H1 (cell line): ENCODE results near the gene KLF9. TPM values are rescaled to one million over a fixed set of nuclear protein-coding genes. Genes with fewer than 3 reads are reported as not detected.

ENCODE experiments used
- BRCA1 ChIP-seq: IDR thresholded peaks from 2 replicates; pipeline ENCODE4 v1.6.1; 2012; ENCODE audit warnings: low read depth, low read length, improper control_type of control experiment
- CTBP2 ChIP-seq: IDR thresholded peaks from 2 replicates; pipeline ENCODE4 v1.7.0; 2011; ENCODE audit warnings: borderline replicate concordance, mild to moderate bottlenecking, moderate library complexity, mixed read lengths, low read length; ENCODE audit not compliant: insufficient read depth, insufficient read length
- CTCF ChIP-seq, 3 experiments: IDR thresholded peaks; 1 replicate in 2 of 3; 2 replicates in 1 of 3; pipeline versions ENCODE4 v1.5.1 to v1.6.1; 2011; ENCODE audit warnings: low read length in 3 of 3, mild to moderate bottlenecking in 3 of 3, inconsistent platforms in 2 of 3, low read depth in 1 of 3, moderate library complexity in 1 of 3; ENCODE audit not compliant: insufficient read depth in 1 of 3; ENCODE audit errors: control extremely low read depth in 1 of 3
- E2F6 ChIP-seq: IDR thresholded peaks from 2 replicates; pipeline ENCODE4 v1.6.1; 2012; ENCODE audit warnings: inconsistent platforms
- GTF2F1 ChIP-seq: IDR thresholded peaks from 2 replicates; pipeline ENCODE4 v1.6.1; 2012; ENCODE audit warnings: low read depth, low read length, improper control_type of control experiment, borderline replicate concordance
- HDAC2 ChIP-seq, 2 experiments: fragments of 300-600 bp in 1 of 2; sonication (generic) in 1 of 2; IDR thresholded peaks; 2 replicates each; pipeline ENCODE4 v1.6.1; 2011 to 2012; ENCODE audit warnings: low read depth in 2 of 2, low read length in 2 of 2, mild to moderate bottlenecking in 2 of 2, moderate library complexity in 2 of 2, borderline replicate concordance in 1 of 2, inconsistent platforms in 1 of 2
- JUND ChIP-seq: IDR thresholded peaks from 2 replicates; pipeline ENCODE4 v1.6.1; 2011; ENCODE audit warnings: mild to moderate bottlenecking, improper control_type of control experiment, low read length
- KDM4A ChIP-seq: IDR thresholded peaks from one replicate; pipeline ENCODE4 v1.7.1; 2012; ENCODE audit warnings: low read depth, mild to moderate bottlenecking, moderate library complexity, low read length, inconsistent platforms; ENCODE audit not compliant: severe bottlenecking
- MAX ChIP-seq: IDR thresholded peaks from 2 replicates; pipeline ENCODE4 v1.6.1; 2012; ENCODE audit warnings: inconsistent platforms
- NANOG ChIP-seq: IDR thresholded peaks from 2 replicates; pipeline ENCODE4 v1.6.1; 2011; ENCODE audit warnings: low read length, low read depth, mild to moderate bottlenecking, inconsistent platforms; ENCODE audit not compliant: insufficient read depth, poor library complexity, severe bottlenecking
- RAD21 ChIP-seq, 2 experiments: IDR thresholded peaks in 1 of 2; conservative IDR thresholded peaks in 1 of 2; 2 replicates each; pipeline ENCODE4 v1.6.1; 2011; ENCODE audit warnings: low read depth in 2 of 2, low read length in 2 of 2, improper control_type of control experiment in 1 of 2, inconsistent platforms in 1 of 2, mild to moderate bottlenecking in 1 of 2, moderate library complexity in 1 of 2
- RBBP5 ChIP-seq: IDR thresholded peaks from 2 replicates; pipeline ENCODE4 v1.7.1; 2012; ENCODE audit warnings: low read depth, mild to moderate bottlenecking, inconsistent platforms, low read length, moderate library complexity, borderline replicate concordance
- RXRA ChIP-seq: IDR thresholded peaks from 2 replicates; pipeline ENCODE4 v1.6.1; 2011; ENCODE audit warnings: low read depth, mild to moderate bottlenecking, low read length, moderate library complexity; ENCODE audit not compliant: insufficient read depth
- SRF ChIP-seq: IDR thresholded peaks from 2 replicates; pipeline ENCODE4 v1.6.1; 2011; ENCODE audit warnings: mild to moderate bottlenecking, low read depth, low read length, moderate library complexity
- YY1 ChIP-seq: IDR thresholded peaks from 2 replicates; pipeline ENCODE4 v1.6.1; 2011; ENCODE audit warnings: low read depth, mild to moderate bottlenecking, low read length
- polyA plus RNA-seq, 7 experiments: library from polyadenylated mRNA; depleted of rRNA in 3 of 7; stranded (reverse) in 5 of 7; unstranded in 2 of 7; fragments of >200 nt in 5 of 7; fragments of 200-250 nt in 2 of 7; gene quantifications; 1 replicate in 5 of 7; 2 replicates in 1 of 7; 4 replicates in 1 of 7; pipeline versions ENCODE4 v1.2.1 to v1.2.3, GENCODE V29; 2011 to 2013; ENCODE audit warnings: missing spikeins in 2 of 7, mixed read lengths in 2 of 7
- total RNA-seq: library from RNA; stranded (reverse); fragmentation: NEBNext Ultra II Directional; extraction: Animal tissue kit (Norgen Biotek cat#: 25700); gene quantifications from 2 replicates; pipeline ENCODE4 v1.2.1, GENCODE V29; 2021

Gene KLF9
- total and polyA plus RNA-seq, 2 of the 8 experiments (the other 6 are each of a cell fraction or from before 2014, with no cell fraction given), result 0.47 to 0.82 TPM

- TF ChIP-seq KDM4A (peak; percentile 68), BRCA1 (no peak), MAX (no peak), HDAC2 (IDR thresholded peaks at IDR 0.05; ENCODE audit: borderline replicate concordance in 1 of 2, low read depth in 2 of 2, low read length in 2 of 2) (no peak; a peak in 1 of 4 replicates), GTF2F1 (no peak), RXRA (no peak), YY1 (no peak), RBBP5 (0 out of 2 replicates have a peak, but pooled peaks have one; percentile 62), E2F6 (0 out of 2 replicates have a peak, but pooled peaks have one; percentile 40), RAD21 (IDR thresholded peaks at IDR 0.05 in 1 of 2, conservative IDR thresholded peaks at IDR 0.05 in 1 of 2; ENCODE audit: low read depth in 2 of 2, low read length in 2 of 2) (no peak), JUND (0 out of 2 replicates have a peak, but pooled peaks have one; percentile 3), CTBP2 (no peak), CTCF (IDR thresholded peaks at IDR 0.05; ENCODE audit: control extremely low read depth in 1 of 3, insufficient read depth in 1 of 3, low read depth in 1 of 3, low read length in 3 of 3) (peak in 1 of 3 experiments; percentile 15; a peak in 1 of 4 replicates), NANOG (no peak), SRF (no peak)
- TF ChIP-seq, all 59 proteins: peak for 13
Measured at GRCh38 chr9:70419556-70420440, 5.3 kb upstream of the KLF9 start (continued).
